GM19035 (cell line): ENCODE results near the gene KCNS3.

Source experiments
- ATAC-seq: cut with Tn5 transposase; IDR thresholded peaks from one replicate; pipeline ENCODE4 v1.9.1; 2021; ENCODE audit not compliant: unreplicated experiment

Gene KCNS3

DNA sequence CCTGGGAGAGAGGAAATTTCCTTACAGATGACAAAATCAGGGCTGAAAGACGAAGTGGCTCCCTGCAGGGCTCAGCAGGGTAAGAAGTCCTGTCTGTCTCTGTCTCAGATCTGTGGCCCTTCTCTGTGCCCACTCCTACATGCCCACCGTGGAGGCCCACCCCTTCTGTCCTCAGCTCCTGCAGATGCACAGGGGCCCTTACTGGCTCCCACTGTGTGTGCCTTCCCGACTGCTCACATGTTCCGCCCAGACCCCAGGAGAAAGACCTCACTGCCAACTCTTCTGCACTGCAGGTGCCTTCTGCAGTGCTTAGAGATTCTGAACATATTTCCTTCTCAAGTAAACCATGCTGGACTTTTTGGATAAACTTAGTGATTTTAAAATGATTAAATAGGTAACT, 1.9 kb upstream of the KCNS3 start:
- no peak for ATAC-seq

DNA sequence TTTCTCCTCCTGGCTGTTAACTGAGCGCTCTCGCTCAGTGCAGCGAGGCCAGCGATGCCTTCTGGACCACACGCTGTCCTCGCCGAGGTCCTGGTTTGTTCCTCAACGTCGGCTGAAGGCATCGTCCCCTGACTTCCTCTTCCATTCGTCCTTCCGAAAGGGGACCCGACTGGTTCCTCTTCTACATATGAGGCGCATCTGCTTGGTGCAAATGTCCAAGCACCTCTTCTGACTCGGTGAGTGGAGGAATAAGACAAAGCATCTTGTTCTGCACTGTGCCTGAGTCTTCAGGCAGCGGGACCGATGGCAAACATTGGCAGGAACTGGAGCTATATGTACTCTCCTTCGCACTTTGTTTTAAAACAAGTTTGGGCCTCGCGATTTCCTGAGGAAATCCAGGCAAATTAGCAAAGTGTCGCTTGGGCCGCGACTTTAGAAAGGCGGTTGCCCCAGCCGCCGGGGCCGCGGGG, 621 bp upstream of the KCNS3 start:
- peak; percentile 24 for ATAC-seq

DNA sequence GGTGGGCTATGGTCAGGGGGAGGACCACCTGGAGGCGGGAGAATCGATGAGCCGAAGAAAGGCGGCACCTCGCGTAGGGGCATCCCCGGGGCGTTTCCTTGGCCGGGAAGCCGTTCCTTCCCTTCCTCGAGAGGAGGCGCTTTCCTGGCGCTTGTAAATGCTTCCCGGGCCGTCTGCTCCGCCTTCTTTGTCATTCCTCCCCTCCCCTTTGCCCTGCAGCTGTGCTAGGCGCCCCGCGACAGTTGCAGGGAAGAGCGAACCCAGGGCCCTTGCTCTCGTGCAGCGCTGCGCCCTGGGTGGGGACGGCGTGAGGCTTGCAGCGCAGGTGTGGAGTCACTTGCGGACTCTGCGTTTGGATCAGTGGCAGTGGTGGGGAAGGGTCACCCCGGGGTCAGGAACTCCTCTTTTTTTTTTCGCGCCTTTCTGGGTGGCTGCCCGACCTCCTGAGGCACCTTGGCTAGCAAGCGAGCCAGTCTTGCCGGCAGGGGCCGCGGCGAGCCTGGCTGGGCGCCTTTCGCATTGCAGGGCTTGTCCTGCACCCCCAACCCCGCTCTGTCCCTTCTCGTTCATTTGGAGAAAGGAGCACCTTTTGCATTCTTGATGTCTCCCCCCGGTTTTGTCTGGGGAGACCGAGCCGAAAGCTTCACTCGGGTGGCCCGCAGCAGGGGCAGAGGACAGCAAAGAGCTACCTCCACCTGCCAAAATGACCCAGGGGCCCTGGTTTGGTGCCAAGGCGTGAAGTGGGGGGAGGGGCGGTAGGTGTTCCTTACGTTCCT, 858 bp downstream of the KCNS3 start:
- ATAC-seq: no peak

DNA sequence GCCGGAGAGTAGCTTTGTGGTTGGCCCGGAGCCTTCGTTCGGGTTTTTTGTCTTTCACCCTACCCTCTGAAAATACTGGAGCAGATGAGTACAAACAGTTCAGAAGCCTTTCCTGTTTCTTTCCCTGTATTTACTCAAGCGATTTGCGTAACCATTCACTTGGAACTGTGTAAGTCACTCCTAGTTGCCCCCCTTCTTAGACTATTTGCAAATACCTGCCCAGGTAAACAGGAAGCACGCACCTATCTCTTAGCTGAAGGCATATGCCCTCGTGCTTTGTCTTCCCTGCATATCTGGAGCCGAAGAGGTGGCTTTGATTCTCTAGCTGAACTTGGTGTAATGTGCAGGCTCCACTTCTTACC, 1.4 kb downstream of the KCNS3 start:
- ATAC-seq: no peak

DNA sequence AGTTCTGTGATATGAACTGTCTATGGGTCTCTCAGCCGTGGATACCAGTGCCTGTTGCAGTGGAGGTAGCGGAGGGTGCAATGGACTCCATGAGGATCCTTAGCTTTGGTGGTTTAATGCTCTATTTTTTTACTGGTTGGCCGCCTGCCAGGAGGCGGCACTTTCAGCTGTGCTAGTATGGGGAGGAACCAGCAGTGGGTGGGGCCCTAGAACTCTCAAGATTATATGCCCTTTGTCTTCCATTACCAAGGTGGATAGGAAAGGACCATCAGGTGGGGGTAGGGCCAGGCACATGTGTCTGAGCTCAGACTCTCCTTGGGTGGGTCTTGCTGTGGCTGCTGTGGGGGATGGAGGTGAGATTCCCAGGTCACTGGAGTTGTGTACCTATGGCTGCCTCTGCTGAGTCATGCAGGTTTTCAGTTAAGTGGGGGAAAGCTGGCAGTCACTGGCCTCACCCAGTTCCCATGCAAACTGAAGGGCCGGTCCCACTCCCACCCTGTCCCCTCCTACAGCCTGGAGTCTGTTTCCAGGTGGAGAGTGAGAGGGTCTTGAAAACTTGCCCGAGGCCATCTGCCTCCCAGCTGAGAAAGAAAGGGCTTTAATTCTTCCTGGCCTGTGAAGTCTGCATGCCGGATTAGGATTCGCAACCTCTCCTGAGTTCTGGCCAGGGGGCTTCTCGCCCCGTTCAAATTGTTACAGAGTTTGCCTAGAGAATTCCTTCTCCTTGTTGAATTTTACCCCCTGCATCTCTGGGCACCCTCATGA, 14.5 kb downstream of the KCNS3 start:
- ATAC-seq: no peak

DNA sequence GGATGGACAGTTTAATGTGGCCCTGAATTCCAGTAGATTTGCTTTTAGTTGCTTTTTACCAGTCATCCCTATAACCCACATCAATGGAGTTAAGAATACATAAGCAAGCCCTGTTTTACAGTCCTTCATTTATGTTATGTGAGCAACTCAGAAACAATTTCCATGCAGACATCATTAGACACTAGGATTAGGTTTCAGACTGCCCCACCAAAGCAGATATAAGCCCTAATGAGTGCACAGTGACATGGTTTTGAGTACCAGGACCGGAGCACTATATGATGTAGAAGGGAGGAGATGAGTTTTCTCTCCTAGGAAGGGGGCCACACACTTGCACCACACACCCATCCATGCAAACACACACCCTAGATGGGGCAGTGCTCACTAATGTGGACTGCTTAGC, 15.5 kb downstream of the KCNS3 start:
- ATAC-seq: no peak

DNA sequence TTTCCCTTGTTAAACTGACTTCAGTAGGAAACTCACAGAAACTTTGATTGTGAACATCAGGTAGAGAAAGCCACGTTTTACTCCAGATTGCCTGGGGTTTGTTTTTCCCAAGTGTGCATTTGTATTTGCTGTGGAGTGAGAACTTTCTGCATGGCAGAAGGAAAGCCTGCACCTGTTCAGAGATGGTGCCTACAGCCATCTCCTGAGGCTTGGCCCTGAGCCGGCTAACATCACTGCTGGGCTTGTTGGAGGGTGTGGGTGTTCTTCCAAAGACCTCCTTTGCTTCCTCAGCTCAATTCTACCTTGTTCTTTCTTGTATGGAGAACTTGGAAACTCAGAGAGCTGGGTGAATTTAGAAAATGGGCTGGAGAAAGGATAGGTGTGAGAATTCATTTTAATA, 16.1 kb downstream of the KCNS3 start:
- no peak for ATAC-seq

DNA sequence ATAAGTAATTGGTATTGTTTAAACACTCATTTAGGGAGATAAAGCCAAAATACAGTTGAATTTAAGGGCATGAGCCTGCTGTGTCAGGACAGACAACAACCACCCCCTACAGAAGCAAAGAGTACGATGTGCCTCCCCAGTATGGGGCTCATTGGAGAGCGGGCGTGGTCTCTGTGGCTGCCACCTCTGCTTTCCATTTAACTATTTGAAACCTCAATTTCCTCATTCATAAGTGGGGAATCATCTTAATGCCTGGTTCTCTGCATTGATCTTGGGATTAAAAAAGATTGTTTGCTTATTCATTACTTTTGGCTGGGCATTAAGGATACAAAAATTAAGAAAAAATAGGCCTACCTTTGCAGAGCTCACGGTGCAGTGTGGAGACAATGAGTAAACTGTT, 21.4 kb downstream of the KCNS3 start:
- ATAC-seq: no peak

DNA sequence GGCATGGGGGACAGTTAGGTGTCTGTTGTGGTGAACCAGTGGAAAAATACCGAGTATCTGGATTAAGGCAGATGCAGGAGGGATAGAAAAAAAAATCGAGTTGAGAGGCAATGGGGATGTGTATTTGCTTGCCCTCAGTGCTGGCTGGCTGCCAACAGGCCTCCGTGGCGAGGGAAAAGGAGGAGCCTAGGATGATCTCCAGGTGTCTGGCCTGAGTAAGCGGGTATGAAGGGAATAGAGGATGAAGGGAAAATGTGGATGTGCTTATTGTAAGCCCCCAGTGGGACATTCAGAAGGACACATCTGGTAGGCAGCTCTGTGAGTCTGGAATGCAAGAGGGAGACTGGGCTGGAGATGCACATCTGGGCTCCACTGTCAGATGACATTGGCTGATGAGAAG, 22.8 kb downstream of the KCNS3 start:
- no peak for ATAC-seq

DNA sequence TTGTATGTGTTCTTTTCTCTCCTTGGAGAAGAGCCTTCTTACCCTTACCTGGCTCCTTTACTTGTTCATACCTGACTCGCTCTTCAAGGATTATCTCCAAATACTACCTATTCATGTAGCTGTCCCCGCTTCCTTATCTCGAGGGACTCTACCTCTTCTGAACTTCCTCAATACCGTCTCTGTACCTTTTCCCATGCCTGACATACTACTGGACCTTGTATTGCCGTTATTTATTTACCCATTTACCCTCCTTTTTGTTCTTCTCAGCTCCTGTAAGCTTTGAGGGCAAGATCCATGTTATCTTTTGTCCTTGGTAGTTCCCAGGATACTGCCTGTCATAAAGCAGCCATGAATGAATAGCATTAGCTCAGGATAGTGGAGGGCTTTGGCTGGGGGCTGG, 32.5 kb downstream of the KCNS3 start:
- ATAC-seq: no peak

DNA sequence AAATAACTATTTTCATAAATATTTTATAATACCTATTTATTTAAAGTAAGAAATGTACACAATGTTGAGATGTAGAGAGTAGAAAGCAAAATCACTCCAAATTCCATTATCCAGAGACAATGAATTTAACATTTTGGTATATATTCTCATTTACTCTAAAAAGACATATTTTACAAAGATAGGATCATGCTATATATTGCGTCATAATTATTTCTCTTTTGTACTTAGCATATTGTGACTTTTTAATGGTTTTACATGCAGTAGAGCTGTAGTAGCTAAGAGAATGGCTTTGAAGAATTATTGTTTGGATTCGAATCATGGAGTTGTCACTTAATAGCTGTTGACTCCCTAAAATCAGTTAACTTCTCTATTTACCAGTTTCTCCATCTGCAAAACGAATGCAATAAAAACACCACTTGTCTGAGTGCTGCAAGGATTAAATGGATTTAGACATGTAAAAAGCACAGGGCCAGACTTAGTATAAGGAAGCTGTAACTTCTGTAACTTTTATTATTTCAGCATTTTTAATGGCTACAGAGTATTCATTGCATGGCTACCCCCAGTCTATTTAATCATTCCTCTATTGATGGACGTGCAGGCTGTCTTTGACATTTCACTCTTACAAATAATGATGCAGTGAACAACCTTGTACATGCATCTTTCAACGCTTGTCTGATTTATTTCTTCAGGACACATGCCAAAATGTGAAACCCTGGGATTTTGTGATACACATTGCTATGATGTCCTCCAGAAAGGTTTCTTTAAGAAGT, 33.2 kb downstream of the KCNS3 start:
- ATAC-seq: no peak

DNA sequence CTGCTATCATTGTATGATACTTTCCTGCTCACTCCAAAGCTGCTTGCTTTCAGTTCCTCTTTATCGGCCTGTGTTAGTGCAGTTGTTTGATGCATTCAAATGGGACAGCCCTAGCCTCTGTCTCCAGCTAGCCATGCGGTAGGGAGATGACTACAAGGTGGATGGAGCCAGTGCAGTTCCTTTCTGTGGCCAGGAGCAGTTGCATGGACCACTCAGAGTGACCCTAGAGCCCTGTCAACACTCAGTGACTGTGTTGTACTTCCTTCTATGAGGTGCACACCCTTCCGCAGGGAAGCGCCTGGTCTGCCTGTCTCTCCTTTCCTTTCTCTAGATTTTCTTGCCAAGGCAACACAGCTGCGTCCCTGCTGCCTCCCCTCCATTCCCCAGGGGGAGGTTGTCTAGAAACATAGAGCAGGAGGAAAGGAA, 33.8 kb downstream of the KCNS3 start:
- ATAC-seq: peak; percentile 95

DNA sequence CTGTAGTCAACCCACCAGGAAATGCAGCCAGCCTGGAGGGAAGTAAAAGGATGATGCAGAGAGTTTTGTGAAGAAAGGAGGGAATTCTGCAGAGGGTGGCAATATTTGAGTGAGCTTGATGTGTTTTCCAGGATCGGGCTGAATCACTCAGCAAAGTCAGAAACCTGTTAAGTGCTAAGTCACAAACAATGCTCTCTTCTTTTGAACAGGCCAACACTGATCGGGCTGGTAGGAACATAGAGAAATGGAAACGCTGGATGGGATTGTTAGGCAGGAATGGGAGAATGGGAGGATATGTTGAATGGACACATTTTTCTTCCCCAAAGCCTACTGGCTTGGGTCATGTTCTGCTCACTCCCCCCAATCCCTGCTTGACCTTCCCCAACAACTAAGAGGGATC, 36.6 kb downstream of the KCNS3 start:
- ATAC-seq: no peak

DNA sequence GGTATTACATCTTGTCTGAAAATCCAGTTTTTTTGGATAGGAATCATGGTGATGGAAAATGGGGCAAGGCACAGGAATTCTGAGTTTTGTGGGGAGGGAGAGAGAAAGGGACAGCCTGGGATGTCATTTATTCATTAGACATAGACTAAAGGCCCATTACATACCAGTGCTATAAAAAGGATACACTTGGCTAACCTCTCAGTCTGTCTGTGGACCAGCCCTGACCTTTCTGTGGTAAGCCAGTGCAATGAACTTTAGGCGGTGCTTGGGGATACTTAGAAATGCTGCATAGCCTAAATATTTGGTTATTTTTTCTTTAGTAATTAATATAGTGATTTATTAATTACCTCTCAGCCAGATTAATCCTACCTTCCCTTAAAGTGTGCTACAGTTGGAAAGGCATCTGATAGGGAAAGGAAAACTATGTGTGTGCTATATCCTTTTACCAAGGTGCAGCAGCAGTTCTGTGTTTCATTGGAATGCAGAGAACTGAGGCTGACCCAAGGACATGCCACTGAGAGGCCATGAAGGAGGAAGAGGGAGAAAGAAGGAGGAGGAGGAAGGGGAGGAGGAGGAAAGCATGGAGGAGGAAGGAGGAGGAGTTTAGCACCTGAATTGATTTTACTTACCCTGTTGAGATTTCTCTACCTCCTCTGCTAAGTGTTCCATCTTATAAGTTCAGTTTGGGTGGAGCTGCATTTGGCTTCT, 37.5 kb downstream of the KCNS3 start:
- no peak for ATAC-seq

DNA sequence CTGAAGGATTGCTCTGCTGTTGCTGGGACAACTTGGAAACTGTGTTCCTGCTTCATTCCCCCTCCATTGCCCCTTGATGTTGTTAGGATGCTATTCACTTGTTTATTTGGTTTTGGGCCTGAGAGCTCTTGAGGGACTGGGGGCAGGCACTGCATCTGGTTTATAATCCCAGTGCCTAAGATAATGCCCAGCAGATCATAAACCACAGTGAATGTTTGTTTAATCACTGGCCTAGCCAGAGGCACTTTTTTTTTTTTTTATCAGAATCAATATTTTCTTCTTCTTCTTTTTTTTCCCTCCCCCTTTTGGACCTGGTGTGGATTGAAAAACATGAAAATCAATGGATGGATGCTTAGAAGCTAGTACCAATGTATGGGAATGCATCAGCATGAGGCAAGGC, 38.1 kb downstream of the KCNS3 start:
- no peak for ATAC-seq

DNA sequence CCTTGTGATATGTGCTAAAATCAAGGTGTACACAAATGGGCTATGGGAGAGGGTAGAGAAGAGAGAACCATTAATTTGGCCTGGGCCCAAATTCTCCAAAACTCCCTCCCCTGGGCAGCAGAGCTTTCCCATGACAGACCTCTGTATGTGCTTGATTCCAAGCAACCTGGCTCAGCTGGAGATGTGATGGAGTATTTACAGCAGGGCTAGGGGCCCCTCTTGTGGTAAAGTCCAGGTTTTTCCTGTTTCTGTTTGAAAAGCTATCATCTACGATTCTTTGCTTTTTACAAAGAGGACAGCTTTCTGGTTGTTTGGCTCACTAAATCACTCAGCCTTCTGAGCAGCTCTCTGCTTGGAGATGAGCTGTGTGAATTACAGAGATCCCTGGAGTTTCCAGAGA, 40.3 kb downstream of the KCNS3 start:
- ATAC-seq: no peak

DNA sequence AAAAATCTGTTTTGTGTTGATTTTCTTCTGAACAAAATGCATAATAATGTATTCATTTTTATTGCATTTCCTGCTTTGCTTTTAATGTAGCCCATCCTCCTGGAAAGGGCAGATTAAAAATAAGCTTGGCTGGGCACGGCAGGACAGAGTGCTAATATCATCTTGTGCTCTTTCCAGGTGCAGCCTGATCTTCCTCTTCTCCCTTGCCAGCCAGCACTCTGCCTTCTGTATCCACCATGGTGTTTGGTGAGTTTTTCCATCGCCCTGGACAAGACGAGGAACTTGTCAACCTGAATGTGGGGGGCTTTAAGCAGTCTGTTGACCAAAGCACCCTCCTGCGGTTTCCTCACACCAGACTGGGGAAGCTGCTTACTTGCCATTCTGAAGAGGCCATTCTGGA, 52.3 kb downstream of the KCNS3 start:
- no peak for ATAC-seq

DNA sequence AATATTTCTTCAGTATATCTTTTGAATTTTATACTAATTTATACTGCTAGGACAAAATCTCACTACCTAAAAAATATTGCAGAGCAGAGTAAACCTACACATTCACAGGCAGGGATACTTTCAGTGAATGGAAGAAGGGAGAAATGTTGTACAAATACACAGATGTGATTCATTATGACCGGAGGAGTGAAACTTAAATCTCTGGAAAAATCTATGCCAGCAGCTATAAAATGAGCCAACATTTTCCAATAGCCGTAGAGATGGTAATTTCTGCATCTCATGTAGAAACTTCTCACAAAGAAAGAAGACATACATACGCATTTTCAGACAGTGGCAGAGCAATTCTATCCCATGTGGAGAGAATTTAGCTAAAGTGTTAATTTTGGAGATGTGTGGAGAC, 54.8 kb downstream of the KCNS3 start:
- no peak for ATAC-seq

DNA sequence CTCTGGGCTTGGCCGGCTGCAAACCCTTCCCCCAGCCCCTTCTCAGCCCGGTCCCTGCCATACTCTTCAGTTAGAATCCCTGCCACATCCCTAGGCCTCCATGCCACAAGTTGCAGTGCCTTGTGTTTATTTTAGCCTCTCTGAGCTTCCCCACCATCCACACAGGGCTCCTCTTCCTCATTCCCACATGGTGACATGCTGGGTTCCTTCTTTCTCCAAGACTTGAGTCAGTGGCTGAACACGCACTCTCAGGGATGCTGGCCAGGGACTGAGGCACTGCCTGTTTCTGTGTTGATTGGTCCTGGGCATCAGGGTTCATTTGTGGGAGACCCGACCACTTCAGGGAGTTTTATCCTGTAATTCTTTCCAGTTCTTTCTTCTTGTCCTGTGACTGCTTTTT, 56.3 kb downstream of the KCNS3 start:
- no peak for ATAC-seq

DNA sequence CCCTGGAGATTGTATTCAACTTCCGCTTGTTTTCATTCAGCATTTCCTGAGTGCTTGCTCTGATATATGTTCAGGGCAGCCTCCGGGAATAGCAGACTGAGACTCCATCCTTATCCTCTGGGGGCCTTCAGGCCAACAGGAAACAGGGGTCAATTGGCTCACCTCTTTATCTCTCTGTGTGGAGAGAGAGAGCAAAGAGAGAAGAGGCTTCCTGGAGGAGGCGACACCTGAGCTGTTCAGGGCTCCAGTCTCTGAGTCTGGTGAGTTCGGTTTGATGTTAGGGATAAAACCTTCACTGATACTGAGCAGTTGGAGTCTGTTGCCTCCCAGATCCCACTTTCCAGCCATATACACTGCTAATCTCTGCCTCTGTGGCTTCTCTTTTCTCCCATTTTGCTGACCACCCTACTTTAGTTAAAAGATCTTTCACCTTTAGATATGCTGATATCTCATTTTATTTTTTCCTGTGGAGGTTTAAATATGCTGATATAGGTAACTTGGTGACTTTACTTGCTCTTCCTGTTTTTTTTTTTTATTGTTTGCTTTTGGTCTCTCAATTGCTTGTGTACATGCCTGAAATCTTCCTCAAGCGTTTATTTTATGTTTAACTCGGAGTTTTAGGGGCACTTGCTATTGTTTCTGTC, 56.9 kb downstream of the KCNS3 start:
- no peak for ATAC-seq

DNA sequence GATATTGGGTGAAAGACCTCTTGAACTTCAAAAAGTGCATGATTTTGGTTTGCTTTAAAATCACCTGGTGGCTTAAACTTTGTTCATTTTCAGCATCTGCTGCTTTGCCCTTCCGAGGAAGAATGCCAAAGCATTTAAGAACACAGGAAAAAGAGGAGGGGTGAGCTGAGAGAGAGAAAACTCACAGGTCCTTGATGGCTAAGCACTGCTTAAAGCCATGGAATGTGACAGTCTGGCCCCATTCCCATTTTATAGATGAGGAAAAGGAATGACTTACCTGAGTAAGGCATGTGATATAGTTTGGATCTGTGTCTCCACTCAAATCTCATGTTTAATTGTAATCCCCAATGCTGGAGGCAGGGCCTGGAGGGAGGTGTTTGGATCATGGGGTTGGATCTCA, 58.1 kb downstream of the KCNS3 start:
- no peak for ATAC-seq
